Body of pancreas (tissue), 4 donors: ENCODE results near the gene COG2.
"Not testable (repeated sequence)": the region's sequence is repeated elsewhere in the genome, so short reads cannot be mapped to it uniquely, and the experiment has no call there.

Source experiments
- CTCF ChIP-seq, 7 experiments: fragments of 450-650 bp in 4 of 7; fragments of 200-600 bp in 3 of 7; sonication (generic) in 3 of 7; IDR thresholded peaks; one replicate each; pipeline ENCODE4 v1.5.1; 2016 to 2019; ENCODE audit warnings: antibody characterized with exemption in 7 of 7
- POLR2A ChIP-seq, 3 donors: fragments of 450-650 bp; IDR thresholded peaks; one replicate each; pipeline ENCODE4 v1.6.1; 2016; ENCODE audit warnings: antibody characterized with exemption in 3 of 3, mild to moderate bottlenecking in 2 of 3

GRCh38 chr1:230658103-230658502 is 15.8 kb downstream of the COG2 start:
- TF ChIP-seq CTCF, POLR2A (IDR thresholded peaks at IDR 0.05): not testable (repeated sequence)
